ENCODE measurements around the gene AUTS2.

DNA sequence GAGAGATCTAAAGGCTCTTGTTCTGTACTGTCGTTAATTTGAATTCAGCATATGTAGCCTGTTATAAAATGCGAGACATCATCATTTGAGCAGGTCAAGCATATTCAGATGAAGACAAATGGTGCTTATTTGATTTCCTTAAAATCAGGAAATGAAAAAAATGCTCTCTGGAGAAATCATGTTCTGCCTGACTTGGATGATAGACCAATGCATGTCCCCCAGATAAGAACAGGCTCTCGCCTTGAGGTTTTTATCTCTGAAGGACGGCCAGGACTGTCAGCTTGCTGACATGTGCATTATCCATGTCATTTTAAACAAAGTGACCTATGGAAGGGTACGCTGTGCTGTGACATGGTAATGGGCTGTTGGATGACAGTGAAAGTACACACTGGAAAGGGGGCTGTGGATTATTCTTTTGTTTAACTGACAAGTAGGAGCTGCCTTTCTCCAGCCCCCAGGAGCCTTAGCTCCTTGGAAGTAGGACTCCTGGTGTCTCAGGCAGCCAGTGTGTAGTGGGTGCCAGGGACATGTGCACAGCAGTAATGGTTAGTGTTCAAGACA, 838.6 kb downstream of the AUTS2 start:
- TF ChIP-seq, protein P1, sequence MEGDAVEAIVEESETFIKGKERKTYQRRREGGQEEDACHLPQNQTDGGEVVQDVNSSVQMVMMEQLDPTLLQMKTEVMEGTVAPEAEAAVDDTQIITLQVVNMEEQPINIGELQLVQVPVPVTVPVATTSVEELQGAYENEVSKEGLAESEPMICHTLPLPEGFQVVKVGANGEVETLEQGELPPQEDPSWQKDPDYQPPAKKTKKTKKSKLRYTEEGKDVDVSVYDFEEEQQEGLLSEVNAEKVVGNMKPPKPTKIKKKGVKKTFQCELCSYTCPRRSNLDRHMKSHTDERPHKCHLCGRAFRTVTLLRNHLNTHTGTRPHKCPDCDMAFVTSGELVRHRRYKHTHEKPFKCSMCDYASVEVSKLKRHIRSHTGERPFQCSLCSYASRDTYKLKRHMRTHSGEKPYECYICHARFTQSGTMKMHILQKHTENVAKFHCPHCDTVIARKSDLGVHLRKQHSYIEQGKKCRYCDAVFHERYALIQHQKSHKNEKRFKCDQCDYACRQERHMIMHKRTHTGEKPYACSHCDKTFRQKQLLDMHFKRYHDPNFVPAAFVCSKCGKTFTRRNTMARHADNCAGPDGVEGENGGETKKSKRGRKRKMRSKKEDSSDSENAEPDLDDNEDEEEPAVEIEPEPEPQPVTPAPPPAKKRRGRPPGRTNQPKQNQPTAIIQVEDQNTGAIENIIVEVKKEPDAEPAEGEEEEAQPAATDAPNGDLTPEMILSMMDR (IDR thresholded peaks at IDR 0.05): no peak
- TF ChIP-seq, protein P2, sequence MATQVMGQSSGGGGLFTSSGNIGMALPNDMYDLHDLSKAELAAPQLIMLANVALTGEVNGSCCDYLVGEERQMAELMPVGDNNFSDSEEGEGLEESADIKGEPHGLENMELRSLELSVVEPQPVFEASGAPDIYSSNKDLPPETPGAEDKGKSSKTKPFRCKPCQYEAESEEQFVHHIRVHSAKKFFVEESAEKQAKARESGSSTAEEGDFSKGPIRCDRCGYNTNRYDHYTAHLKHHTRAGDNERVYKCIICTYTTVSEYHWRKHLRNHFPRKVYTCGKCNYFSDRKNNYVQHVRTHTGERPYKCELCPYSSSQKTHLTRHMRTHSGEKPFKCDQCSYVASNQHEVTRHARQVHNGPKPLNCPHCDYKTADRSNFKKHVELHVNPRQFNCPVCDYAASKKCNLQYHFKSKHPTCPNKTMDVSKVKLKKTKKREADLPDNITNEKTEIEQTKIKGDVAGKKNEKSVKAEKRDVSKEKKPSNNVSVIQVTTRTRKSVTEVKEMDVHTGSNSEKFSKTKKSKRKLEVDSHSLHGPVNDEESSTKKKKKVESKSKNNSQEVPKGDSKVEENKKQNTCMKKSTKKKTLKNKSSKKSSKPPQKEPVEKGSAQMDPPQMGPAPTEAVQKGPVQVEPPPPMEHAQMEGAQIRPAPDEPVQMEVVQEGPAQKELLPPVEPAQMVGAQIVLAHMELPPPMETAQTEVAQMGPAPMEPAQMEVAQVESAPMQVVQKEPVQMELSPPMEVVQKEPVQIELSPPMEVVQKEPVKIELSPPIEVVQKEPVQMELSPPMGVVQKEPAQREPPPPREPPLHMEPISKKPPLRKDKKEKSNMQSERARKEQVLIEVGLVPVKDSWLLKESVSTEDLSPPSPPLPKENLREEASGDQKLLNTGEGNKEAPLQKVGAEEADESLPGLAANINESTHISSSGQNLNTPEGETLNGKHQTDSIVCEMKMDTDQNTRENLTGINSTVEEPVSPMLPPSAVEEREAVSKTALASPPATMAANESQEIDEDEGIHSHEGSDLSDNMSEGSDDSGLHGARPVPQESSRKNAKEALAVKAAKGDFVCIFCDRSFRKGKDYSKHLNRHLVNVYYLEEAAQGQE (IDR thresholded peaks at IDR 0.05; ENCODE audit: insufficient read depth in 1 of 2, low read depth in 2 of 2, low read length in 1 of 2): no peak
- TF ChIP-seq POLR2AphosphoS5 (IDR thresholded peaks at IDR 0.05; ENCODE audit: low read depth, low read length): no peak
- TF ChIP-seq TCF7L2 (IDR thresholded peaks at IDR 0.05; ENCODE audit: low read depth, low read length): no peak

Measured in Panc1 (cell line).